ENCODE data around the gene EPHA8. TPM values are rescaled to one million over a fixed set of nuclear protein-coding genes. Genes with fewer than 3 reads are reported as not detected.

Gene EPHA8
- total RNA-seq, 2 donors from 2014 or later = 0.05 to 4.1 TPM

GRCh38 chr1:22615886-22616285 lies 52.6 kb downstream of the EPHA8 start:
- Histone ChIP-seq H3K4me3 (no peak overlapping the region), H3K27ac (no peak overlapping the region), H3K9me3 (no peaks in the 10 kb centered on the region), H3K27me3 (replicated peaks; ENCODE audit: insufficient read depth) (peaks cover 14% of the 10 kb centered on the region), H3K4me1 (replicated peaks) (no peaks in the 10 kb centered on the region), H3K36me3 (no peaks in the 10 kb centered on the region)
- TF ChIP-seq, protein P1, sequence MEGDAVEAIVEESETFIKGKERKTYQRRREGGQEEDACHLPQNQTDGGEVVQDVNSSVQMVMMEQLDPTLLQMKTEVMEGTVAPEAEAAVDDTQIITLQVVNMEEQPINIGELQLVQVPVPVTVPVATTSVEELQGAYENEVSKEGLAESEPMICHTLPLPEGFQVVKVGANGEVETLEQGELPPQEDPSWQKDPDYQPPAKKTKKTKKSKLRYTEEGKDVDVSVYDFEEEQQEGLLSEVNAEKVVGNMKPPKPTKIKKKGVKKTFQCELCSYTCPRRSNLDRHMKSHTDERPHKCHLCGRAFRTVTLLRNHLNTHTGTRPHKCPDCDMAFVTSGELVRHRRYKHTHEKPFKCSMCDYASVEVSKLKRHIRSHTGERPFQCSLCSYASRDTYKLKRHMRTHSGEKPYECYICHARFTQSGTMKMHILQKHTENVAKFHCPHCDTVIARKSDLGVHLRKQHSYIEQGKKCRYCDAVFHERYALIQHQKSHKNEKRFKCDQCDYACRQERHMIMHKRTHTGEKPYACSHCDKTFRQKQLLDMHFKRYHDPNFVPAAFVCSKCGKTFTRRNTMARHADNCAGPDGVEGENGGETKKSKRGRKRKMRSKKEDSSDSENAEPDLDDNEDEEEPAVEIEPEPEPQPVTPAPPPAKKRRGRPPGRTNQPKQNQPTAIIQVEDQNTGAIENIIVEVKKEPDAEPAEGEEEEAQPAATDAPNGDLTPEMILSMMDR (IDR thresholded peaks at IDR 0.05) = no peak
- TF ChIP-seq POLR2AphosphoS5 (IDR thresholded peaks at IDR 0.05) = no peak
- TF ChIP-seq POLR2A (IDR thresholded peaks at IDR 0.05) = no peak
- intact Hi-C loops (cut with DNase I) = no loop called here
- DNase-seq (ENCODE audit: low spot score) = no peak
- WGBS = 87% methylated on average over 2 of the region's 2 CpGs

- no peaks in the 10 kb centered on the region for H3K4me1 ChIP-seq (replicated peaks)
- TF ChIP-seq, protein P1 (IDR thresholded peaks at IDR 0.05) = no peak
- TF ChIP-seq POLR2A (IDR thresholded peaks at IDR 0.05) (no peak), POLR2AphosphoS5 (IDR thresholded peaks at IDR 0.05) (no peak)
- H3K27me3 ChIP-seq (replicated peaks; ENCODE audit: insufficient read depth) = peaks cover 14% of the 10 kb centered on the region
- H3K27ac ChIP-seq = no peak overlapping the region
- no peak for DNase-seq (ENCODE audit: low spot score)
- intact Hi-C loops (cut with DNase I) = no loop called here
- H3K9me3 ChIP-seq = no peaks in the 10 kb centered on the region
- H3K4me3 ChIP-seq = no peak overlapping the region
- no peaks in the 10 kb centered on the region for H3K36me3 ChIP-seq
- WGBS = 46% methylated on average over 11 of the region's 11 CpGs
Measured at GRCh38 chr1:22616571-22616970, 53.3 kb downstream of the EPHA8 start.

DNA sequence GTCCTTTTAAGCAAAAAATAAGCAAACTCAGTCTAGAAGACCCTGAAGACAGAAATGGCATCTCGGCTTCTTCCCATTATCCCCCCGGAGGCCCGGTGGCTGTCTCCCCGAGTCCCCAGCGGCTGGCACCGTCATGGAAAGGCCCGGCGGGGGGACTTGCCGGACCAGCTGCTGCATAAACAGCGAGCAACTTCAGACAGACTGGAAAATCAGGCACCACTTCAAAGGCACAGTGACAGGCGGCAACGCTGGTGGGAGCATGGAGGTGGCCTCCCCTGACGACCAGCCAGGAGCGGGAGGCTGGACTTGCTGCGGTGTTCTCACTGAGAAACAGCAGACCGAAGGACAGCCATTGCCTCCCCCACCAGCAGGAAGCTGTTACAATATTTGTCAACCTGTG lies 54.8 kb downstream of the EPHA8 start:
- Histone ChIP-seq H3K27ac (no peak overlapping the region), H3K9me3 (no peaks in the 10 kb centered on the region), H3K4me1 (replicated peaks) (no peaks in the 10 kb centered on the region), H3K27me3 (replicated peaks; ENCODE audit: insufficient read depth) (peaks cover 14% of the 10 kb centered on the region), H3K36me3 (no peaks in the 10 kb centered on the region), H3K4me3 (no peak overlapping the region)
- TF ChIP-seq, protein P1 (IDR thresholded peaks at IDR 0.05) = no peak
- TF ChIP-seq POLR2AphosphoS5 (IDR thresholded peaks at IDR 0.05) (no peak), POLR2A (IDR thresholded peaks at IDR 0.05) (no peak)
- no peak for DNase-seq (ENCODE audit: low spot score)
- 22% methylated on average over 16 of the region's 16 CpGs for WGBS
- intact Hi-C loops (cut with DNase I) = no loop called here

DNA sequence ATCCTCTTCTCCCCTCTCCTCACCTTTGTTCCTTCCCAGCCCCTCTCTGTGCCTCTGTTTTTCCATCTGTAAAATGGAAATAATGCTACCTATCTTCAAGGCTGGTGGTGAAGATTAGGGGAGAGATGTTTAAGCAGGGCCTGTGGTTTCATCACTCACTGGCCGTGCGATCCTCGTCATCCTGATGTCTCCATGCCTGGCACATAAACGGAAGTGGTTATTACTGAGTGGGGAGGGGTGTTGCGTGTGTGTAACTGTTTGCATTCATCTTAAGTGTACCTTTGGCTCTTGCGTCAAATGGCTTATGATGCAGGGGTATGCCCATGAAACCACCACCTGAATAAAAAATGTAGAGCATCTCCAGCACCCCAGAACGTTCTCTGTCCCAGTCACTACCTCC lies 56.0 kb downstream of the EPHA8 start:
- Histone ChIP-seq H3K27me3 (replicated peaks; ENCODE audit: insufficient read depth) (peaks cover 14% of the 10 kb centered on the region), H3K4me1 (replicated peaks) (no peaks in the 10 kb centered on the region), H3K36me3 (no peaks in the 10 kb centered on the region), H3K9me3 (no peaks in the 10 kb centered on the region), H3K27ac (no peak overlapping the region), H3K4me3 (no peak overlapping the region)
- DNase-seq (ENCODE audit: low spot score) = no peak
- intact Hi-C loops (cut with DNase I) = no loop called here
- 73% methylated on average over 7 of the region's 7 CpGs for WGBS
- no peak for TF ChIP-seq POLR2AphosphoS5 (IDR thresholded peaks at IDR 0.05)
- TF ChIP-seq, protein P1 (IDR thresholded peaks at IDR 0.05) = no peak
- no peak for TF ChIP-seq POLR2A (IDR thresholded peaks at IDR 0.05)

- H3K4me1 ChIP-seq (replicated peaks) = no peaks in the 10 kb centered on the region
- H3K27me3 ChIP-seq (replicated peaks; ENCODE audit: insufficient read depth) = peaks cover 14% of the 10 kb centered on the region
- WGBS = 52% methylated on average over 12 of the region's 12 CpGs
- no peak overlapping the region for H3K4me3 ChIP-seq
- no peaks in the 10 kb centered on the region for H3K9me3 ChIP-seq
- TF ChIP-seq, protein P1 (IDR thresholded peaks at IDR 0.05) = no peak
- TF ChIP-seq POLR2A (IDR thresholded peaks at IDR 0.05) = no peak
- TF ChIP-seq POLR2AphosphoS5 (IDR thresholded peaks at IDR 0.05) = no peak
- no peak for DNase-seq (ENCODE audit: low spot score)
- H3K36me3 ChIP-seq = no peaks in the 10 kb centered on the region
- H3K27ac ChIP-seq = no peak overlapping the region
- intact Hi-C loops (cut with DNase I) = no loop called here
Measured at GRCh38 chr1:22619798-22620197, 56.5 kb downstream of the EPHA8 start.
